ENCODE measurements around the gene JOSD2. TPM values are rescaled to one million over a fixed set of nuclear protein-coding genes. Genes with fewer than 3 reads are reported as not detected.

JOSD2 gene
- total and polyA plus RNA-seq, 9 of the 15 experiments (the other 6 are each of a cell fraction or from before 2014, with no cell fraction given) = 0.06 to 14.4 (median 3.1) TPM

DNA sequence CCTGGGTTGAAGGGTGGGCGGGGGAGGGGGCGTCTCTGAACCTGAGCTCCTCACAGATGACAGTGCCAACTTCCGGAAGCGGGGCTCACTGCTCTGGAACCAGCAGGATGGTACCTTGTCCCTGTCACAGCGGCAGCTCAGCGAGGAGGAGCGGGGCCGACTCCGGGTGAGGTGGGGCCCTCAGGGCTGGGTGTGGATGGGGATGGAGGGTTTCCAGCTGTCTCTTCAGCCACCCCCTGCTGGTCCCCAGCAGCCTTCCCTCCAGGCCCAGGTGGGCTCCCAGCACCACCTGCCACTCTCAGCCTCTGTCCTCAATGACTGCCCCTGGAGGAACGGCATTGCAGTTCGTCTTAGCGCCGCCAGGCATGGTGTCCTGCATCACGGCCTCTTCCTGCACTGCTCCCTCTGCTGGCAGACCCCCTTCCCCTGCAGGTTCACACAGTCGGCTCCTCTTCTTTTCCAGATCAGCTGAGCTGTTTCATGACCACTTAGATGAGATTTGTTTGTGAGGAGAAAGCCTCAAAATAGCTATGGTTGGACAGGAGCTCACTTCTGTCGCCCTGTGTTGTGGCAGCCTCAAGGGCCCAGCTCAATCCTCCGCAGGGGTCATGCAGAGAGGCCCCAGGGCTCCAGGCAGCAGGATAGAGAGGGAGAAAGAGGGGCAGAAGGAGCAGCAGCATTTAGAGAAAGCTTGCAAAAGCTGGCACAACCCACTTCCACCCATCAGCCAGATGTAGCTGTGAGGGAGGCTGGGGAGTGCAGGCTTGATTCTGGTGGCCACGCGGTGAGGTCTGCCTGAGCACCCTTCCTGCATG lies 31.9 kb downstream of the JOSD2 start (continued):
- TF ChIP-seq RCOR1 (IDR thresholded peaks at IDR 0.05; ENCODE audit: borderline replicate concordance in 1 of 2, low read depth in 2 of 2, low read length in 2 of 2) (no peak), NBN (IDR thresholded peaks at IDR 0.05; ENCODE audit: low read depth) (no peak), ZNF764 (CRISPR knock-in tag; IDR thresholded peaks at IDR 0.05; ENCODE audit: low read depth) (no peak), ZNF263 (CRISPR knock-in tag; IDR thresholded peaks at IDR 0.05; ENCODE audit: borderline replicate concordance) (peak; percentile 33; the same call in 1 of the 2 replicates), SMC3 (conservative IDR thresholded peaks at IDR 0.05; ENCODE audit: insufficient read depth, low read depth, low read length) (peak; percentile 92), ELF1 (tag; IDR thresholded peaks at IDR 0.05) (0 out of 2 replicates have a peak, but pooled peaks have one; percentile 33), ZNF644 (tag; IDR thresholded peaks at IDR 0.05; ENCODE audit: low read depth) (no peak), MAZ (CRISPR knock-in tag; conservative IDR thresholded peaks at IDR 0.05 in 1 of 2, IDR thresholded peaks at IDR 0.05 in 1 of 2) (0 out of 4 replicates have a peak, but pooled peaks of 1 of the 2 experiments have one; percentile 22), HIVEP1 (CRISPR knock-in tag; IDR thresholded peaks at IDR 0.05) (no peak), ZNF23 (CRISPR knock-in tag; IDR thresholded peaks at IDR 0.05) (no peak), RBM15 (IDR thresholded peaks at IDR 0.05; ENCODE audit: insufficient read depth, low read length) (no peak), RNF2 (IDR thresholded peaks at IDR 0.05) (no peak), ESRRA (IDR thresholded peaks at IDR 0.05; ENCODE audit: borderline replicate concordance, low read depth) (no peak)
- TF ChIP-seq, protein P1, sequence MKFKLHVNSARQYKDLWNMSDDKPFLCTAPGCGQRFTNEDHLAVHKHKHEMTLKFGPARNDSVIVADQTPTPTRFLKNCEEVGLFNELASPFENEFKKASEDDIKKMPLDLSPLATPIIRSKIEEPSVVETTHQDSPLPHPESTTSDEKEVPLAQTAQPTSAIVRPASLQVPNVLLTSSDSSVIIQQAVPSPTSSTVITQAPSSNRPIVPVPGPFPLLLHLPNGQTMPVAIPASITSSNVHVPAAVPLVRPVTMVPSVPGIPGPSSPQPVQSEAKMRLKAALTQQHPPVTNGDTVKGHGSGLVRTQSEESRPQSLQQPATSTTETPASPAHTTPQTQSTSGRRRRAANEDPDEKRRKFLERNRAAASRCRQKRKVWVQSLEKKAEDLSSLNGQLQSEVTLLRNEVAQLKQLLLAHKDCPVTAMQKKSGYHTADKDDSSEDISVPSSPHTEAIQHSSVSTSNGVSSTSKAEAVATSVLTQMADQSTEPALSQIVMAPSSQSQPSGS (CRISPR knock-in tag; IDR thresholded peaks at IDR 0.05) = no peak
- TF ChIP-seq, protein P2, sequence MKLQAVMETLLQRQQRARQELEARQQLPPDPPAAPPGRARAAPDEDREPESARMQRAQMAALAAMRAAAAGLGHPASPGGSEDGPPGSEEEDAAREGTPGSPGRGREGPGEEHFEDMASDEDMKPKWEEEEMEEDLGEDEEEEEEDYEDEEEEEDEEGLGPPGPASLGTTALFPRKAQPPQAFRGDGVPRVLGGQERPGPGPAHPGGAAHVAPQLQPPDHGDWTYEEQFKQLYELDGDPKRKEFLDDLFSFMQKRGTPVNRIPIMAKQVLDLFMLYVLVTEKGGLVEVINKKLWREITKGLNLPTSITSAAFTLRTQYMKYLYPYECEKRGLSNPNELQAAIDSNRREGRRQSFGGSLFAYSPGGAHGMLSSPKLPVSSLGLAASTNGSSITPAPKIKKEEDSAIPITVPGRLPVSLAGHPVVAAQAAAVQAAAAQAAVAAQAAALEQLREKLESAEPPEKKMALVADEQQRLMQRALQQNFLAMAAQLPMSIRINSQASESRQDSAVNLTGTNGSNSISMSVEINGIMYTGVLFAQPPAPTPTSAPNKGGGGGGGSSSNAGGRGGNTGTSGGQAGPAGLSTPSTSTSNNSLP (IDR thresholded peaks at IDR 0.05; ENCODE audit: borderline replicate concordance, low read depth, low read length) = no peak
- TF ChIP-seq, protein P3, sequence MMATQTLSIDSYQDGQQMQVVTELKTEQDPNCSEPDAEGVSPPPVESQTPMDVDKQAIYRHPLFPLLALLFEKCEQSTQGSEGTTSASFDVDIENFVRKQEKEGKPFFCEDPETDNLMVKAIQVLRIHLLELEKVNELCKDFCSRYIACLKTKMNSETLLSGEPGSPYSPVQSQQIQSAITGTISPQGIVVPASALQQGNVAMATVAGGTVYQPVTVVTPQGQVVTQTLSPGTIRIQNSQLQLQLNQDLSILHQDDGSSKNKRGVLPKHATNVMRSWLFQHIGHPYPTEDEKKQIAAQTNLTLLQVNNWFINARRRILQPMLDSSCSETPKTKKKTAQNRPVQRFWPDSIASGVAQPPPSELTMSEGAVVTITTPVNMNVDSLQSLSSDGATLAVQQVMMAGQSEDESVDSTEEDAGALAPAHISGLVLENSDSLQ (IDR thresholded peaks at IDR 0.05) = no peak
- TF ChIP-seq, protein P4, sequence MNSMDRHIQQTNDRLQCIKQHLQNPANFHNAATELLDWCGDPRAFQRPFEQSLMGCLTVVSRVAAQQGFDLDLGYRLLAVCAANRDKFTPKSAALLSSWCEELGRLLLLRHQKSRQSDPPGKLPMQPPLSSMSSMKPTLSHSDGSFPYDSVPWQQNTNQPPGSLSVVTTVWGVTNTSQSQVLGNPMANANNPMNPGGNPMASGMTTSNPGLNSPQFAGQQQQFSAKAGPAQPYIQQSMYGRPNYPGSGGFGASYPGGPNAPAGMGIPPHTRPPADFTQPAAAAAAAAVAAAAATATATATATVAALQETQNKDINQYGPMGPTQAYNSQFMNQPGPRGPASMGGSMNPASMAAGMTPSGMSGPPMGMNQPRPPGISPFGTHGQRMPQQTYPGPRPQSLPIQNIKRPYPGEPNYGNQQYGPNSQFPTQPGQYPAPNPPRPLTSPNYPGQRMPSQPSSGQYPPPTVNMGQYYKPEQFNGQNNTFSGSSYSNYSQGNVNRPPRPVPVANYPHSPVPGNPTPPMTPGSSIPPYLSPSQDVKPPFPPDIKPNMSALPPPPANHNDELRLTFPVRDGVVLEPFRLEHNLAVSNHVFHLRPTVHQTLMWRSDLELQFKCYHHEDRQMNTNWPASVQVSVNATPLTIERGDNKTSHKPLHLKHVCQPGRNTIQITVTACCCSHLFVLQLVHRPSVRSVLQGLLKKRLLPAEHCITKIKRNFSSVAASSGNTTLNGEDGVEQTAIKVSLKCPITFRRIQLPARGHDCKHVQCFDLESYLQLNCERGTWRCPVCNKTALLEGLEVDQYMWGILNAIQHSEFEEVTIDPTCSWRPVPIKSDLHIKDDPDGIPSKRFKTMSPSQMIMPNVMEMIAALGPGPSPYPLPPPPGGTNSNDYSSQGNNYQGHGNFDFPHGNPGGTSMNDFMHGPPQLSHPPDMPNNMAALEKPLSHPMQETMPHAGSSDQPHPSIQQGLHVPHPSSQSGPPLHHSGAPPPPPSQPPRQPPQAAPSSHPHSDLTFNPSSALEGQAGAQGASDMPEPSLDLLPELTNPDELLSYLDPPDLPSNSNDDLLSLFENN (IDR thresholded peaks at IDR 0.05; ENCODE audit: low read depth in 2 of 2, low read length in 2 of 2) = no peak
- TF ChIP-seq, protein P5, sequence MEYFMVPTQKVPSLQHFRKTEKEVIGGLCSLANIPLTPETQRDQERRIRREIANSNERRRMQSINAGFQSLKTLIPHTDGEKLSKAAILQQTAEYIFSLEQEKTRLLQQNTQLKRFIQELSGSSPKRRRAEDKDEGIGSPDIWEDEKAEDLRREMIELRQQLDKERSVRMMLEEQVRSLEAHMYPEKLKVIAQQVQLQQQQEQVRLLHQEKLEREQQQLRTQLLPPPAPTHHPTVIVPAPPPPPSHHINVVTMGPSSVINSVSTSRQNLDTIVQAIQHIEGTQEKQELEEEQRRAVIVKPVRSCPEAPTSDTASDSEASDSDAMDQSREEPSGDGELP (CRISPR knock-in tag; IDR thresholded peaks at IDR 0.05; ENCODE audit: borderline replicate concordance) = peak; percentile 88
